ENCODE data around the gene CRAMP1.

DNA sequence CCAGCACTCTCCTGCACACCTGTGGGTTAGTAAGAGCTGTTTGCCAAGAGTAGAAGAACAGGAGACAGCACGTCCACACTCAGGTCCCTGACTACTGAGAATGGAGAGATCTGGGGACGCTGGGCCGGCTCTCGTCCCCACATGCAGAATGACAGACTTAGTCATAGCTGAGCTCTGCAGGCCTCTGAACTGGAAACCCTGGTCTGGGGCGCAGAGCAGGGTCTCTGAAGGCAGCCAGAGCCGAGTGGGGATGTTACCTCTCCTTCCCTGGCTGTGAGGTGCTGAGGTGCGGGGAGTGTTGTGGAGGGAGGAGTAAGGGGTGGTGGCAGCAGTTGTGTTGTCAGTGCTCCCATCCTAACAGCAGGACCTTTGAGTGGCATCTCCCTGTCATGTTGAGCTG, 58.7 kb downstream of the CRAMP1 start:
- TF ChIP-seq, protein P1, sequence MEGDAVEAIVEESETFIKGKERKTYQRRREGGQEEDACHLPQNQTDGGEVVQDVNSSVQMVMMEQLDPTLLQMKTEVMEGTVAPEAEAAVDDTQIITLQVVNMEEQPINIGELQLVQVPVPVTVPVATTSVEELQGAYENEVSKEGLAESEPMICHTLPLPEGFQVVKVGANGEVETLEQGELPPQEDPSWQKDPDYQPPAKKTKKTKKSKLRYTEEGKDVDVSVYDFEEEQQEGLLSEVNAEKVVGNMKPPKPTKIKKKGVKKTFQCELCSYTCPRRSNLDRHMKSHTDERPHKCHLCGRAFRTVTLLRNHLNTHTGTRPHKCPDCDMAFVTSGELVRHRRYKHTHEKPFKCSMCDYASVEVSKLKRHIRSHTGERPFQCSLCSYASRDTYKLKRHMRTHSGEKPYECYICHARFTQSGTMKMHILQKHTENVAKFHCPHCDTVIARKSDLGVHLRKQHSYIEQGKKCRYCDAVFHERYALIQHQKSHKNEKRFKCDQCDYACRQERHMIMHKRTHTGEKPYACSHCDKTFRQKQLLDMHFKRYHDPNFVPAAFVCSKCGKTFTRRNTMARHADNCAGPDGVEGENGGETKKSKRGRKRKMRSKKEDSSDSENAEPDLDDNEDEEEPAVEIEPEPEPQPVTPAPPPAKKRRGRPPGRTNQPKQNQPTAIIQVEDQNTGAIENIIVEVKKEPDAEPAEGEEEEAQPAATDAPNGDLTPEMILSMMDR (IDR thresholded peaks at IDR 0.05), result no peak
- TF ChIP-seq POLR2A (IDR thresholded peaks at IDR 0.05), result no peak
